ENCODE data around the gene SLC22A16. TPM values are rescaled to one million over a fixed set of nuclear protein-coding genes. Genes with fewer than 3 reads are reported as not detected.

SLC22A16 gene
- total and polyA plus RNA-seq, 2 donors (not counting 1 experiment from before 2014, with no cell fraction given): not detected

DNA sequence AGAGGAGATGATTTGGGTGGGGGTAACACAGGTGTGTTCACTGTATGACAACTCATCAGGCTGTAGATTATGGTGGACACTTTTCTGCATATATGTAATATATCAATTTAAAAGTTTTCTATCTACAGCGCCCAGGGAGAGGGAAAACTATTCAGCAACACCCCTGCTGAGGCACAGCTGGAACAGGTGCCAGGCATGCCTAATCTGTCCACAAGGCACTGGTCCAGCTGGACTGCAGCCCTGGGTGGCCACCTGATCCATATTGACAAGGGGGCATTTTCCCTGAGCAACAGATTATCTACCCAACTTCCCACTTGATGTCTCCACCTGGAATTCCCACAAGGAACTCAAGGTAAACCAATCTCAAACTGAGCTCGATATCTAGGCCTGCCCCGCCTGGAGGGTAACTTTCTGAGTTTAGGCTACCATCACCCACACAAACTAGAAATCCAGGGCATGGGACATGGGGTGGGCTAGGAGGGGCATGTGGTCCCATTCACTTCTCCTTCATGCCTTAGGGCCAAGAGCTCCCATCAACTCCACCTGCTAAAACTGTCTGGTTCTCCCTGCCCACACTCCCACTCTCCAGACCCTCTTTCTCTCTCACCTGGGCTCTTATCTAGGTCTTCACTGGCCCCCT, 4.6 kb downstream of the SLC22A16 start:
- no peak overlapping the region for H3K9ac ChIP-seq (ENCODE audit: low read length)
- H3K4me2 ChIP-seq (replicated peaks; ENCODE audit: low read depth, low read length, poor library complexity, severe bottlenecking): no peak overlapping the region
- H3K36me3 ChIP-seq (replicated peaks in 1 of 2; ENCODE audit: control extremely low read depth in 1 of 2, control insufficient read depth in 1 of 2, extremely low read depth in 1 of 2, insufficient read depth in 2 of 2, low read length in 1 of 2): no peaks in the 10 kb centered on the region
- TF ChIP-seq, protein P1, sequence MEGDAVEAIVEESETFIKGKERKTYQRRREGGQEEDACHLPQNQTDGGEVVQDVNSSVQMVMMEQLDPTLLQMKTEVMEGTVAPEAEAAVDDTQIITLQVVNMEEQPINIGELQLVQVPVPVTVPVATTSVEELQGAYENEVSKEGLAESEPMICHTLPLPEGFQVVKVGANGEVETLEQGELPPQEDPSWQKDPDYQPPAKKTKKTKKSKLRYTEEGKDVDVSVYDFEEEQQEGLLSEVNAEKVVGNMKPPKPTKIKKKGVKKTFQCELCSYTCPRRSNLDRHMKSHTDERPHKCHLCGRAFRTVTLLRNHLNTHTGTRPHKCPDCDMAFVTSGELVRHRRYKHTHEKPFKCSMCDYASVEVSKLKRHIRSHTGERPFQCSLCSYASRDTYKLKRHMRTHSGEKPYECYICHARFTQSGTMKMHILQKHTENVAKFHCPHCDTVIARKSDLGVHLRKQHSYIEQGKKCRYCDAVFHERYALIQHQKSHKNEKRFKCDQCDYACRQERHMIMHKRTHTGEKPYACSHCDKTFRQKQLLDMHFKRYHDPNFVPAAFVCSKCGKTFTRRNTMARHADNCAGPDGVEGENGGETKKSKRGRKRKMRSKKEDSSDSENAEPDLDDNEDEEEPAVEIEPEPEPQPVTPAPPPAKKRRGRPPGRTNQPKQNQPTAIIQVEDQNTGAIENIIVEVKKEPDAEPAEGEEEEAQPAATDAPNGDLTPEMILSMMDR (IDR thresholded peaks at IDR 0.05): no peak
- TF ChIP-seq EZH2 (IDR thresholded peaks at IDR 0.05; ENCODE audit: borderline replicate concordance, insufficient read depth, low read depth, low read length, poor library complexity, severe bottlenecking): no peak
- DNase-seq: no peak
- H3K27ac ChIP-seq (ENCODE audit: low read length in 2 of 2): no peak overlapping the region
- CTCF ChIA-PET: no interaction called here
- Mint-ChIP-seq H3K27ac (no peak overlapping the region), H3K27me3 (peaks cover 35% of the 10 kb centered on the region), H3K4me3 (no peak overlapping the region), H3K9me3 (ENCODE audit: insufficient read depth) (no peaks in the 10 kb centered on the region), H3K4me1 (peaks cover 15% of the 10 kb centered on the region)
- no peaks in the 10 kb centered on the region for H3K9me3 ChIP-seq (ENCODE audit: control extremely low read depth in 1 of 3, control insufficient read depth in 2 of 3, insufficient read depth in 1 of 3, low read length in 2 of 3)
- no peak overlapping the region for H3K4me3 ChIP-seq (ENCODE audit: control extremely low read depth in 1 of 5, extremely low read depth in 1 of 5, insufficient read depth in 1 of 5, low read depth in 2 of 5, low read length in 4 of 5)
- H3K27me3 ChIP-seq (replicated peaks in 1 of 4; ENCODE audit: control extremely low read depth in 1 of 4, control insufficient read depth in 3 of 4, insufficient read depth in 4 of 4, low read length in 3 of 4): peaks cover 0 to 16% (median 7%) of the 10 kb centered on the region in 4 experiments
- no peak for ATAC-seq (ENCODE audit: low read depth)
- intact Hi-C loops (cut with micrococcal nuclease): no loop called here
- H3K79me2 ChIP-seq (ENCODE audit: control insufficient read depth, insufficient read depth, low read length): no peaks in the 10 kb centered on the region
- 100% methylated on average over 2 of the region's 3 CpGs for WGBS (ENCODE audit: insufficient coverage)
- no peak overlapping the region for H2AFZ ChIP-seq (ENCODE audit: insufficient read depth, low read depth, low read length, poor library complexity, severe bottlenecking)
- no peaks in the 10 kb centered on the region for H4K20me1 ChIP-seq (ENCODE audit: control insufficient read depth, insufficient read depth, low read length, poor library complexity, severe bottlenecking)
- POLR2A ChIA-PET: no interaction called here
- peaks cover 12 to 14% of the 10 kb centered on the region in 2 donors for H3K4me1 ChIP-seq (ENCODE audit: control insufficient read depth in 2 of 2, insufficient read depth in 2 of 2, low read length in 2 of 2)

DNA sequence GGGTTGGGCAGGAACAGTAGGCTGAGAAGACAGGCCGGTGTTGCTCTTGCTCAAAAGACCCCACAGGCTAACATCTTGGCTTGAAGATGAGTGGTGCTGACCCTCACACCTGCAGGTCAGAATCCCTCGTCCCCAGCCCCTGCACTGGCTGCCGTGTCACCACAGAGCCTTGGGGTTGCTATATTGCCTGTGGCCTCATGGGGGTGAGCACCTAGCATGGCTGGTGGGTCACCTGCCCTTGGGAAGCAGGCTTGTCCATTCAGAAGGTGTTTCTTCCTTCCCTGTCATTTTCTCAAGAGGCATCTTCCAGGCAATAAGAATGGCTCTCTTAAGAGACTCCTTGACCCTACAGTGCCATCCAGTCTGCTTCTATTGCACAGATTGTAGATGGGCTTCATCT, 7.7 kb downstream of the SLC22A16 start:
- ATAC-seq (ENCODE audit: low read depth): no peak
- Histone ChIP-seq H3K4me1 (ENCODE audit: control insufficient read depth in 2 of 2, insufficient read depth in 2 of 2, low read length in 2 of 2) (no peaks in the 10 kb centered on the region), H3K4me2 (replicated peaks; ENCODE audit: low read depth, low read length, poor library complexity, severe bottlenecking) (no peak overlapping the region), H3K9ac (ENCODE audit: low read length) (no peak overlapping the region), H3K27me3 (replicated peaks in 1 of 4; ENCODE audit: control extremely low read depth in 1 of 4, control insufficient read depth in 3 of 4, insufficient read depth in 4 of 4, low read length in 3 of 4) (no peaks in the 10 kb centered on the region), H2AFZ (ENCODE audit: insufficient read depth, low read depth, low read length, poor library complexity, severe bottlenecking) (no peak overlapping the region), H3K79me2 (ENCODE audit: control insufficient read depth, insufficient read depth, low read length) (no peaks in the 10 kb centered on the region), H3K4me3 (ENCODE audit: control extremely low read depth in 1 of 5, extremely low read depth in 1 of 5, insufficient read depth in 1 of 5, low read depth in 2 of 5, low read length in 4 of 5) (no peak overlapping the region), H3K36me3 (replicated peaks in 1 of 2; ENCODE audit: control extremely low read depth in 1 of 2, control insufficient read depth in 1 of 2, extremely low read depth in 1 of 2, insufficient read depth in 2 of 2, low read length in 1 of 2) (no peaks in the 10 kb centered on the region), H3K27ac (ENCODE audit: low read length in 2 of 2) (no peak overlapping the region), H4K20me1 (ENCODE audit: control insufficient read depth, insufficient read depth, low read length, poor library complexity, severe bottlenecking) (no peaks in the 10 kb centered on the region), H3K9me3 (ENCODE audit: control extremely low read depth in 1 of 3, control insufficient read depth in 2 of 3, insufficient read depth in 1 of 3, low read length in 2 of 3) (peaks cover 0 to under 1% (median 0%) of the 10 kb centered on the region in 3 donors)
- TF ChIP-seq EZH2 (IDR thresholded peaks at IDR 0.05; ENCODE audit: borderline replicate concordance, insufficient read depth, low read depth, low read length, poor library complexity, severe bottlenecking): no peak
- TF ChIP-seq, protein P1 (IDR thresholded peaks at IDR 0.05): no peak
- no peak overlapping the region for H3K27ac Mint-ChIP-seq
- no peak overlapping the region for H3K4me3 Mint-ChIP-seq
- H3K27me3 Mint-ChIP-seq: peaks cover 33% of the 10 kb centered on the region
- WGBS (ENCODE audit: insufficient coverage): 94% methylated on average over 3 of the region's 3 CpGs
- peaks cover 7% of the 10 kb centered on the region for H3K9me3 Mint-ChIP-seq (ENCODE audit: insufficient read depth)
- no peak for DNase-seq
- no peaks in the 10 kb centered on the region for H3K4me1 Mint-ChIP-seq
- intact Hi-C loops (cut with micrococcal nuclease): no loop called here
- POLR2A ChIA-PET: no interaction called here
- CTCF ChIA-PET: no interaction called here

Data from B cell (primary cell).